Measurements from ENCODE around the gene TFAP2D.

TFAP2D gene

GRCh38 chr6:50713226-50713625, at the start of gene TFAP2D:
Gene TFAP2D (plus strand): TSS chr6:50713526. CDS start chr6:50714056, 530 bp downstream.
- DNase-seq = no peak

GRCh38 chr6:50663806-50664205, 49.5 kb upstream of the TFAP2D start:
- DNase-seq = no peak

DNA sequence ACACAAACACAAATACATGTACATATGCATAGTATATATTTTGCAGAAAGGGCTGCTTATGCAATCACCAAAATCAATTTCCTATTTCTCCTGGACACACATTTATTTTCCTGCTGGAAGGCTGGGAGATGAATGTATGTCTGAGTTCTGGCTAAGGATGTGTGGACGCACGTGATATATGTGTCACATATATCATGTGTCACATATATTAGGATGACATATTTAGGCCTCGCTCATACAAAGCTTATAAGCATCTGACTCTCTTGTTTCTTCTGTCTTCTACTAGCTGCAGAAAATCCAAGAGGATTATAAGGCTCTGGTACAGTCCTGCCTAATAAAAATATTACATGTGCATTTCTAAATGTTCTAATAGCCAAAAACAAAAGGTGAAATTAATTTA, 47.2 kb upstream of the TFAP2D start:
- DNase-seq = no peak

- no peak for DNase-seq
These were observed 32.0 kb upstream of the TFAP2D start for GRCh38 chr6:50681213-50681824.

DNA sequence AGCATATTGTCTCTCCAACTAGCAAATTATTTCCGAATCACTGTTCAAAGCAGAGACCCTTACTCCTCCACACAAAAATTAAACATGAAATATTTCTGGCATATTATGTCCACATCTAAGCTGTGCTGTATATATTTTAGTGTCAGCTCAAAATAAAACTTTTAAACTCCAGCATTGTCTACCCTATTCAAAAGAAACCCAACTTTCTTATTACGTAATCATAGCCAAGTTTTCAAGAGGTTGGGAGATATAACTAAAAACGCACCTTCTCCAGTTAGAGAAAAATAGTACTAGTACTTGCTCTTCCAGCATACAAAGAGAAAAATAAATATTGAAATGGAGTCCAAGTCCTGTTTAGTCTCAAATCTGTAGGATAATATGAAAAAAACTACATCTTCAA, 24.1 kb upstream of the TFAP2D start:
- DNase-seq = no peak

DNA sequence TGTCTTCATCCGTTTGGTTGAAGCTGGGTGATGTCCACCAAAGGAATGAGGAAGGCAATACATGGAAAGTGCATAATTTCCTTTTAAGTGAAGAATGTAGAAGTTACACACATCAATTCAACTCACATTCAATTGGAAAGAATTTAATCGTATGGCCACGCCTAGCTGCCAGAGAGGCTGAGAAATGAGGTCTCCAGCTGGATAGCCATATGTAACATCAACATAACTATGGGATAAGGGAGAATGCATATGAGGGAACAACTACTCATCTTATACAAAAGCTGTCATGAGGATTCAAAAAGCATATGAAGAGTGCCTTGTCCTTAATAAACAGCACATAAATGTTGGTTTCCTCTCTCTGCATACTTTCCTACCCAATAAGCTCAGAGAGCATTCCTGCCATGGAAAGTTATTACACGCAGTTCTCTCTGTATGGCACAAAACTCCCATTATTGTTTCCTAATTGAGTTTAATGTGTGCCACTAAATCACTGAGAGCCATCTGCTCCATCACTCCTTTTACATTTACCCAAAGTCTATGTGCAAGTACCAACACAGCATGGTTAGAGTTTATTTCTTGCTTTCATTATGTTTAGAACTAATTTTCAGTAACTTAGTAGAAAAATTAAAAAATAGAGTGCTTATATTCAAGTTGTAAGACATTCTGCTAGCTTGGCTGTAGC, 21.4 kb upstream of the TFAP2D start:
- DNase-seq = no peak

DNA sequence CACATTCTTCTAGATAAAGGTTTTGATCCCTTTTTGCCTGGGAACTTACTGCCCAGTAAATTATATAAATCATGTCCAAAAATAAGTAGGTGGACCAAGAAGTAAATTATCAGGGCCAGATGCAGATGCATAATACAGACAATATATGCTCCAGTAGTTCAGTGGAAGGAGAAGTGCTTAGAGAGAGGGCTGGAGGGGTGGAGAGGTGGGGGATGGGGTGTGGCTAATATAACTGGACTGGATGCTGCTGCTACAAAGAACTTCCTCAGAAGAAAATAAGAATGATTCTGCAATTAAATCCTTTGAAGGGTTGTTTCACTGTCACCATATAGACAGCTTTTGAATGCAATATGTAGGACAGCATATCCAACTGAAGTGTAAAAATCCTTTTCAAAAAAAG, 14.8 kb upstream of the TFAP2D start:
- no peak for DNase-seq

- DNase-seq = no peak
These were observed 14.1 kb upstream of the TFAP2D start for GRCh38 chr6:50699051-50699775.

DNA sequence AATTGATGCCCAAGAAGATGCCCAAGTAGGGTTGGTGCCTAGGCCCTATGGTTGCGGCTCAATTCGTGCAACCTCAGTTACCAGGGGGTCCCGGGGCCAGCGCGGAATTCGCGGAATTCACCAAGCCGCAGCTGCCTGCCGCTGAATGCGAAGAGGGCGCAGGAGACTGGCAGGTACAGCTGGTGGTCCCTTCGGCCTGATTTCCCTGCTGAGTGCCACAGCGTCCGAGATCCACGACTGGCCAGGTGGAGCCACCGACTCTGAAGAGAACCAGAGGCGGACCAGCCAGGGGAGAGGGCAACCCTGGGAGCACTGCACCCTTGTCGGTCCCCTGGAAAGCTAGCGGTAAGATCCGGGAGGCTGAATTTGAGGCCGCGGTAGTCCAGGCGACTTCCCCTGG, 6.8 kb upstream of the TFAP2D start:
- DNase-seq = no peak

GRCh38 chr6:50707191-50707590, 6.1 kb upstream of the TFAP2D start:
- no peak for DNase-seq

- DNase-seq = no peak
These were observed 5.5 kb upstream of the TFAP2D start for GRCh38 chr6:50707652-50708300.

DNA sequence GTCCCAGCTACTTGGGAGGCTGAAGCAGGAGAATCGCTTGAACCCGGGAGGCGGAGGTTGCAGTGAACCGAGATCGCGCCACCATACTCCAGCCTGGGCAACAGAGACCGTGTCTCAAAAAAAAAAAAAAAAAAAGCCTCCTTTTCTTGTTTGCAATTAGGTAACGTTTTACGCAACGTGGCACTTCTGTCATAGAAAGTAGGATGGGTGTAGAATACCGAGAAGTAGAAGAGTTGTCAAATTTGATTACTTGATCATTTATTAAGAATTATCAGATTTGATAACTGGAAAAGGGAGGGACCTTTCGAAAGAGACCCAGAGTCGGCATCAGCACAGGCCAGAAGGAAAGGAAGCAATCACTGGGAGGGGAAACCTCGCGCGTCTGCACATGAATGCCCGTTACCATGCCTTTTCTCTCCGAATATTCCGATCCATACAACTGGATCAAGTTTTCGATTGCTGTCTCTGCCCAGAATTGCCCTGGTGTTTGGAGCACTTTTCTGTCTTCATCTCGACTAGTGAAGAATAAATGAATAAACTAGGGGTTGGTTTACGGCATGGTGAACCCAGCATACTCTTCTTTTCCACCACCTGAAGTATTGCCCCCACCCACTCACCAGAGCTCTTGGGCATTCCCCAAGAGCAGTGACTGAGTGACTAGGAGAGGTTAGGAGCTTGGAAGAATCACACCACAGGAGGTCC, 4.5 kb upstream of the TFAP2D start:
- no peak for DNase-seq

DNA sequence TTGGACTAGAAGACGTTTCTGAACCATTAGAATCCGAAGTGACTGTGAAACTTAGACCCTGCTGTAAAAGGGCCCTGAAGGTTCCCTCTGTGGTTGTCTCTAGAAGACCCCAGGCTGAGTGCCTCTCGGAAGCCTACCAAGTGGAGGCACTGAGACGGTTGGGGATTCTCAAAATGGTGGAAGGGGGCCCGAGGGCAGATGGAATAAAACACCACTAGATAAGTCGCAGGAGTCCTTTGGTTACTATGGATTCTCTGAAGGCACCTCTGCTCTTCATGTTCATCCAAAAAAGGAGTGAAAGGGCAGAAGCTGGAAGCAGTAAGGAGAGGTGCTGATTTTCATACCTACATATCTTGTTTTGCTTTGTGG, 4.0 kb upstream of the TFAP2D start:
- no peak for DNase-seq

DNA sequence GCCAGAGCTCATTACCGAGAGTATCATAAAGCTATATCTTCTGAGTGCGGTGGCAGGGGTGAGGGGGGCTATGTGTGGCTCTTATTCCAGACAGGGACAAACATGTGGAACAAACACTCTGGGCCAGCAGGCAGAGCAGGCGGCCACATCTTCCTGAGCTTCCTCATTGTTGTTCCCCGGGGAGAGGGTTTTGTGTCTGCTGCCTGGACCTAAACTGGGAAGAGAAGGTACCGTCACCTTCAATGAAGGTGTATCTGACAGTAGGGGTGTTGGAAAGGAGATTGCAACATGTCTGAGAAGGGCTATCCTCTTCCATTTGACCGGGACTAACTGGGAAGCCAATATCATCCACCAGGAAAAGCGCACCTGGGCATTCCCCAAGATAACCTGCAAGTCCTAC, 1.6 kb upstream of the TFAP2D start:
- no peak for DNase-seq

- no peak for DNase-seq
These were observed 1.0 kb upstream of the TFAP2D start for GRCh38 chr6:50712291-50712690.

DNA sequence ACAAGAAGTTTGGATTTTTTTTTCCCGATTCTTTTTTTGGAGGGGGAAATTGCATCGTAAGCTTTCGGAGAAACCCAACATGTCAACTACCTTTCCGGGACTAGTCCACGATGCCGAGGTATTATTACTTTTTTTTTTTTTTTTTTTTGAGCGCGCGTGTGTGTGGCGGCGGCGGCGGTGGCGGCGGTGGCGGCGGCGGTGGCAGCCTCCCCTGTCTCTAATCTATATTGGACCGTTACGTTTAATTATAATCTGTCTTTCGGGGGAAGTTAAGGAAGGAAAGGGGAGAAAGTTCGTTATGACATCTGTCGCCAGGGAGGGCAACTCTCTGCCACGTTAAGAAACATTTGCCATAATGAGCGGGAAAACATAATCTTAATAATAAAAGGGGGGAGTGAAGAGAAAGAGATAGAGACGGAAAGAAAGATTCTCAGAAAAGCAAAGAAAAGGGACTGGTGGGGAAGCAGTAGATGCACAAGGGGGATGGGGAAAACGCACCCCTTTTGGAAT, 706 bp downstream of the TFAP2D start:
- no peak for DNase-seq

- DNase-seq = no peak
These were observed 1.4 kb downstream of the TFAP2D start for GRCh38 chr6:50714487-50715379.

GRCh38 chr6:50716899-50717509, 3.7 kb downstream of the TFAP2D start:
- DNase-seq = no peak

GRCh38 chr6:50717734-50718457, 4.6 kb downstream of the TFAP2D start:
- no peak for DNase-seq

DNA sequence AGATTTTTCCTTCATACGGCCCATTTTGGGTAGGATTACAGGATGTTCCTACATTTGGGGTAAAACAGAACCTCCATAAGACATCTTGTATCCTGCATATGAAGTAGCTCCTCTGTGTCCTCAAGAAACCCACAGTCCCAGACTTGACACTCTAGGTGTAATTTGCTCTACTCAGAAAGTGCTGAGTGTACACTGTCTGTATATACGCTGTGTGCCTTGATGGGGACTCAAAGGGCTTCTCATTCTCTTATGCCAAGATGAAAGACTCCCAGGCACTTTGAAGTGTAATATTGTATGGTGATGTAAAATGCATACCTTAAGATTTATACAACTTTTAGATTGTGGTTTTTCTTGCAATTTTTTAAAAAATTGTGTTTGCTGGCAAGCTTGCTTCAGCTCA, 5.2 kb downstream of the TFAP2D start:
- DNase-seq = no peak

DNA sequence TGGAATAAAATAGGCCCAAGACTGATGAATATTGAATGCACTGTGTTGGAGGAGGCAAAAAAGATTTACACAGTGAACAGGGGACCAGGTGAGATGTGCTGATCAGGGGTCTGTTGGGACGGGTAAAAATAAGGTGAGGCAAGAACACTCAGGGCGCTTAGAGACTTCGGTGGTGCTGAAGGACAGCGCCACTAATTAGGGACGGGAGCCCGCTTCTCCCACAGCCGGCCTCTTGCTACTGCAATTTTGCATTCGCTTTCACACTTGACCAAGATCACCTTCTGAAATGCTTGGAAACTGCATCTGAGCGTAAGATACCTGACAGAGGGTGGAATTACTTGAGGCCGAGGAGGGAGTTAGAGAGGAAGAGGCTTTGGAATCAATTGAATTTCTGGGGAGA, 7.3 kb downstream of the TFAP2D start:
- DNase-seq = no peak

Measured in stimulated activated CD4-positive, alpha-beta T cell treated with anti-CD3 and anti-CD28 coated beads, Interleukin-12 subunit alpha, Interleukin-12 subunit beta, amount 100 ng/mL, for 4 hours (primary cell).